H9 (cell line): ENCODE data around the gene AGAP3. TPM values are rescaled to one million over a fixed set of nuclear protein-coding genes. Genes with fewer than 3 reads are reported as not detected.

Experiments
- DNase-seq: peaks from one replicate; pipeline ENCODE4 v3.0.0-alpha.2; 2017
- H2AFZ ChIP-seq: one replicate; pipeline ENCODE4 v1.6.1; 2013; ENCODE audit warnings: mild to moderate bottlenecking, low read length, control low read depth, moderate library complexity
- H2AK5ac ChIP-seq: 2 replicates; pipeline ENCODE4 v1.6.1; 2013; ENCODE audit warnings: low read length, control low read depth, mixed read lengths; ENCODE audit not compliant: insufficient read length
- H2BK120ac ChIP-seq: one replicate; pipeline ENCODE4 v1.6.1; 2013; ENCODE audit warnings: low read depth, mild to moderate bottlenecking, low read length, control low read depth, inconsistent platforms; ENCODE audit not compliant: poor library complexity, severe bottlenecking
- H2BK12ac ChIP-seq: 2 replicates; pipeline ENCODE4 v1.6.1; 2013; ENCODE audit warnings: low read length, control low read depth, mixed read lengths, low read depth; ENCODE audit not compliant: insufficient read length
- H2BK15ac ChIP-seq: 2 replicates; pipeline ENCODE4 v1.6.1; 2013; ENCODE audit warnings: low read depth, low read length, control low read depth
- H2BK20ac ChIP-seq: one replicate; pipeline ENCODE4 v1.6.1; 2013; ENCODE audit warnings: low read depth, mild to moderate bottlenecking, low read length, control low read depth, inconsistent platforms; ENCODE audit not compliant: poor library complexity, severe bottlenecking
- H2BK5ac ChIP-seq: 2 replicates; pipeline ENCODE4 v1.6.1; 2013; ENCODE audit warnings: low read length, control low read depth, mixed read lengths; ENCODE audit not compliant: insufficient read length
- H3K14ac ChIP-seq: 2 replicates; pipeline ENCODE4 v1.6.1; 2013; ENCODE audit warnings: low read length, control low read depth; ENCODE audit not compliant: insufficient read depth
- H3K18ac ChIP-seq: 2 replicates; pipeline ENCODE4 v1.6.1; 2013; ENCODE audit warnings: low read depth, mild to moderate bottlenecking, mixed read lengths, low read length, control low read depth; ENCODE audit not compliant: insufficient read length
- H3K23ac ChIP-seq: 2 replicates; pipeline ENCODE4 v1.6.1; 2013; ENCODE audit warnings: low read length, control low read depth, mixed read lengths, low read depth; ENCODE audit not compliant: insufficient read length
- H3K23me2 ChIP-seq: 2 replicates; pipeline ENCODE4 v1.6.1; 2013; ENCODE audit warnings: low read depth, mild to moderate bottlenecking, mixed read lengths, low read length, control low read depth; ENCODE audit not compliant: insufficient read length, poor library complexity, severe bottlenecking
- H3K27ac ChIP-seq: 2 replicates; pipeline ENCODE4 v1.5.1; 2013; ENCODE audit warnings: low read length, control low read depth, mixed read lengths, low read depth; ENCODE audit not compliant: insufficient read length
- H3K27me3 ChIP-seq: 2 replicates; pipeline ENCODE4 v1.6.1; 2013; ENCODE audit warnings: low read length, control low read depth, inconsistent platforms; ENCODE audit not compliant: insufficient read depth
- H3K4ac ChIP-seq: 2 replicates; pipeline ENCODE4 v1.6.1; 2013; ENCODE audit warnings: low read depth, mild to moderate bottlenecking, control low read depth, inconsistent platforms, low read length, moderate library complexity
- H3K4me1 ChIP-seq: 2 replicates; pipeline ENCODE4 v1.6.1; 2013; ENCODE audit warnings: low read length, control low read depth, inconsistent platforms; ENCODE audit not compliant: insufficient read depth
- H3K4me2 ChIP-seq: 2 replicates; pipeline ENCODE4 v1.6.1; 2013; ENCODE audit warnings: low read length, control low read depth, mixed read lengths; ENCODE audit not compliant: insufficient read length, insufficient read depth
- H3K56ac ChIP-seq: 2 replicates; pipeline ENCODE4 v1.6.1; 2013; ENCODE audit warnings: low read depth, mild to moderate bottlenecking, mixed read lengths, low read length, control low read depth; ENCODE audit not compliant: insufficient read length
- H3K79me1 ChIP-seq: 2 replicates; pipeline ENCODE4 v1.6.1; 2013; ENCODE audit warnings: low read depth, mild to moderate bottlenecking, moderate library complexity, low read length, control low read depth, inconsistent platforms; ENCODE audit not compliant: insufficient read depth, poor library complexity, severe bottlenecking
- H3K79me2 ChIP-seq: 2 replicates; pipeline ENCODE4 v1.6.1; 2013; ENCODE audit warnings: low read length, control low read depth, inconsistent platforms; ENCODE audit not compliant: insufficient read depth
- H3K9ac ChIP-seq: 2 replicates; pipeline ENCODE4 v1.6.1; 2013; ENCODE audit warnings: low read length, control low read depth, mixed read lengths; ENCODE audit not compliant: insufficient read length; ENCODE audit errors: extremely low read depth
- H3K9me3 ChIP-seq: one replicate; pipeline ENCODE4 v1.6.1; 2013; ENCODE audit warnings: low read depth, low read length, inconsistent platforms; ENCODE audit not compliant: control insufficient read depth
- H3T11ph ChIP-seq: one replicate; pipeline ENCODE4 v1.6.1; 2013; ENCODE audit warnings: mild to moderate bottlenecking, low read length, control low read depth, inconsistent platforms
- H4K20me1 ChIP-seq: one replicate; pipeline ENCODE4 v1.6.1; 2013; ENCODE audit not compliant: control insufficient read depth, insufficient read length, insufficient read depth
- H4K5ac ChIP-seq: 2 replicates; pipeline ENCODE4 v1.6.1; 2013; ENCODE audit warnings: low read depth, mild to moderate bottlenecking, mixed read lengths, low read length, control low read depth; ENCODE audit not compliant: insufficient read length
- H4K8ac ChIP-seq: replicated peaks from 2 replicates; pipeline ENCODE4 v1.6.1; 2013; ENCODE audit warnings: low read length, control low read depth, mixed read lengths, low read depth; ENCODE audit not compliant: insufficient read length
- H4K91ac ChIP-seq: 2 replicates; pipeline ENCODE4 v1.6.1; 2013; ENCODE audit warnings: low read depth, mild to moderate bottlenecking, moderate library complexity, mixed read lengths, low read length, control low read depth; ENCODE audit not compliant: insufficient read length
- H3K27ac Mint-ChIP-seq, 3 experiments: 2 replicates in 2 of 3; 3 replicates in 1 of 3; pipeline ENCODE4 v1.8.0; 2020 to 2021; ENCODE audit warnings: mixed read lengths in 3 of 3, mild to moderate bottlenecking in 1 of 3, moderate library complexity in 1 of 3
- H3K27me3 Mint-ChIP-seq: 2 replicates; pipeline ENCODE4 v1.8.0; 2021; ENCODE audit warnings: low read depth, mild to moderate bottlenecking, moderate library complexity, mixed read lengths
- H3K36me3 Mint-ChIP-seq, 3 experiments: 2 replicates in 2 of 3; 3 replicates in 1 of 3; pipeline ENCODE4 v1.8.0; 2020 to 2021; ENCODE audit warnings: low read depth in 3 of 3, mixed read lengths in 3 of 3; ENCODE audit not compliant: insufficient read depth in 1 of 3
- H3K4me1 Mint-ChIP-seq, 2 experiments: 2 replicates each; pipeline ENCODE4 v1.8.0; 2020; ENCODE audit warnings: mixed read lengths in 2 of 2
- H3K4me3 Mint-ChIP-seq, 2 experiments: 2 replicates in 1 of 2; 3 replicates in 1 of 2; pipeline ENCODE4 v1.8.0; 2020 to 2021; ENCODE audit warnings: mild to moderate bottlenecking in 2 of 2, mixed read lengths in 2 of 2, moderate library complexity in 1 of 2
- H3K9me3 Mint-ChIP-seq, 2 experiments: 2 replicates in 1 of 2; 3 replicates in 1 of 2; pipeline ENCODE4 v1.8.0; 2020; ENCODE audit warnings: mild to moderate bottlenecking in 2 of 2, mixed read lengths in 2 of 2, moderate library complexity in 1 of 2
- CTCF ChIP-seq: fragments of 200-600 bp; sonication (generic); conservative IDR thresholded peaks from 3 replicates; pipeline ENCODE4 v1.8.0; 2021; ENCODE audit warnings: antibody characterized with exemption, mild to moderate bottlenecking
- WGBS: extraction: QIAGEN DNeasy Blood & Tissue Kit; methylation state at CpG from one replicate; pipeline ENCODE4 v1.1.7; 2013; ENCODE audit warnings: missing lambda C conversion rate, low lambda C conversion rate, mixed read lengths; ENCODE audit not compliant: insufficient read length; ENCODE audit errors: extremely low coverage; 5-methylcytosine and 5-hydroxymethylcytosine counted together
- total RNA-seq: library from RNA; stranded (reverse); gene quantifications from 2 replicates; pipeline ENCODE4 v1.2.1, GENCODE V29; 2021

The AGAP3 gene
- total RNA-seq, 1 experiment from 2014 or later = 97.7 TPM

GRCh38 chr7:151134743-151135524 is 48.7 kb downstream of the AGAP3 start:
- no peak overlapping the region for H2BK15ac ChIP-seq
- no peak overlapping the region for H3K4me2 ChIP-seq
- H4K5ac ChIP-seq = no peak overlapping the region
- Mint-ChIP-seq H3K27me3 (no peaks in the 10 kb centered on the region; the same call in 1 of the 2 replicates), H3K4me3 (no peak overlapping the region; a peak in 1 of 5 replicates), H3K9me3 (no peaks in the 10 kb centered on the region; a peak in 2 of 5 replicates), H3K36me3 (peaks cover 18 to 52% (median 22%) of the 10 kb centered on the region in 3 experiments; a peak in 6 of 7 replicates), H3K4me1 (peaks cover 11 to 25% of the 10 kb centered on the region in 2 experiments), H3K27ac (0 out of 7 replicates have a peak overlapping the region, but pooled peaks of 1 of the 3 experiments have one; percentile 23)
- no peak overlapping the region for H4K91ac ChIP-seq
- H3K23ac ChIP-seq = no peak overlapping the region
- H3K18ac ChIP-seq = no peak overlapping the region
- no peak overlapping the region for H3K4ac ChIP-seq
- no peak overlapping the region for H2BK12ac ChIP-seq
- no peaks in the 10 kb centered on the region for H3K79me1 ChIP-seq
- H2BK20ac ChIP-seq = no peak overlapping the region
- H4K8ac ChIP-seq = no peak overlapping the region
- no CpG with 5 or more reads among the region's 14 CpGs for WGBS
- no peaks in the 10 kb centered on the region for H4K20me1 ChIP-seq
- no peak for DNase-seq
- H3K79me2 ChIP-seq = no peaks in the 10 kb centered on the region
- no peaks in the 10 kb centered on the region for H3K23me2 ChIP-seq
- H3K27ac ChIP-seq = no peak overlapping the region
- H3K9me3 ChIP-seq = no peaks in the 10 kb centered on the region
- no peak for TF ChIP-seq CTCF
- H2AFZ ChIP-seq = no peak overlapping the region
- H2AK5ac ChIP-seq = no peak overlapping the region
- no peak overlapping the region for H3K9ac ChIP-seq
- H3K27me3 ChIP-seq = no peaks in the 10 kb centered on the region
- H3K14ac ChIP-seq = no peak overlapping the region
- no peaks in the 10 kb centered on the region; the same call in 1 of the 2 replicates for H3K4me1 ChIP-seq
- no peak overlapping the region for H2BK5ac ChIP-seq
- no peak overlapping the region for H3T11ph ChIP-seq
- H2BK120ac ChIP-seq = no peak overlapping the region
- H3K56ac ChIP-seq = no peak overlapping the region
